ENCODE results near the gene NDFIP2.

Gene NDFIP2

DNA sequence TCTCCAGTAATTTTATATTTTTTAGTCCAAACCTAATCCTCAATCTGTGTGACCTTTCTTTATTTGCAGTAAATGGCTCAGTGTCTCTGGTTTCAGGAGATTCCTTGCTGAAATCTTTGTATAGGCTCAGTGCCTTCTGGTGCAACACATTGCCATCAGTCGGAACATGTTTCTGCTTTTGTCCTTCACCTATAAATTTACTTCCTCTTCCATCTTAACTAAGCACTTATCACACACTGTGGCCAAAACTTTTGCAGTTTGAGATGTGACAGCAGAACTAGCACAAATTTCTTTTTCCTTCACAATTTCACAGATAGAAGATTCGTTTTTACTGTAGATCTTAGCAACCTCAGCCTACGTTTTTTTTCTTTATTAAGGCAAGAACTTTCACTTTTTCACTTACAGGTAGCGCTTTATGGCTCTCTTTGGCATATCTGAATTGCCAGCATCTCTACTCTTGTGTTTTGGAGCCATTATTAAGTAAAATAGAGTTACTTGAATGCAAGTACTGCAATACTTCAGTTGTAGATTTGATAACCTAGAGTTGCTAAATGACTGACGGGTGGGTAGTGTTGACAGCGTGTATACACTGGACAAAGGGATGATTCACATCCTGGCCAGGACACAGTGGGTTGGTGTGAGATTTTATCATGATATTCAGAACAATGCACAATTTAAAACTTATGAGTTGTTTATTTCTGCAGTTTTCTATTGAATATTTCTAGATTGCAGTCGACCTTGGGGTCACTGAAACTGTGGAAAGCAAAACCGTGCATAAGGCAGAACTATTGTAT, 44.3 kb downstream of the NDFIP2 start:
- Mint-ChIP-seq H3K9me3 (no peaks in the 10 kb centered on the region), H3K4me1 (ENCODE audit: low read depth) (peaks cover 14% of the 10 kb centered on the region), H3K27ac (no peak overlapping the region), H3K36me3 (ENCODE audit: low read depth) (peaks cover 21% of the 10 kb centered on the region), H3K4me3 (no peak overlapping the region), H3K27me3 (ENCODE audit: low read depth) (no peaks in the 10 kb centered on the region)

DNA sequence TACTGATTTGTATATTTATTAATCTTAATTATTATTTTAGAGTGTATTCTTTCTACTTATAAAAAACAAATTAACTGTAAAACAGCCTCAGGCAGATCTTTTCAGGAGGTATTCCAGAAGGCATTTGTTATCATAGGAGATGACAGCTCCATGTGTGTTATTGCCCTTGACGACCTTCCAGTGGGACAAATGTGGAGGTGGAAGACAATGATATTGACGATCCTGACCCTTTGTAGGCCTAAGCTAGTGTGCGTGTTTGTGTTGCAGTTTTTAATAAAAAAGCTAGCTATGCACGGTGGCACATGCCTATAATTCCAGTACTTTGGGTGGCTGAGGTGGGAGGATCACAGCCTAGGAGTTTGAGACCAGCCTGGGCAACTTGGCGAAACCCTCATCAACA, 46.7 kb downstream of the NDFIP2 start:
- H3K36me3 Mint-ChIP-seq (ENCODE audit: low read depth), result peaks cover 26% of the 10 kb centered on the region
- no peak overlapping the region for H3K27ac Mint-ChIP-seq
- peaks cover 24% of the 10 kb centered on the region for H3K4me1 Mint-ChIP-seq (ENCODE audit: low read depth)
- no peaks in the 10 kb centered on the region for H3K9me3 Mint-ChIP-seq
- H3K27me3 Mint-ChIP-seq (ENCODE audit: low read depth), result no peaks in the 10 kb centered on the region
- H3K4me3 Mint-ChIP-seq, result no peak overlapping the region

DNA sequence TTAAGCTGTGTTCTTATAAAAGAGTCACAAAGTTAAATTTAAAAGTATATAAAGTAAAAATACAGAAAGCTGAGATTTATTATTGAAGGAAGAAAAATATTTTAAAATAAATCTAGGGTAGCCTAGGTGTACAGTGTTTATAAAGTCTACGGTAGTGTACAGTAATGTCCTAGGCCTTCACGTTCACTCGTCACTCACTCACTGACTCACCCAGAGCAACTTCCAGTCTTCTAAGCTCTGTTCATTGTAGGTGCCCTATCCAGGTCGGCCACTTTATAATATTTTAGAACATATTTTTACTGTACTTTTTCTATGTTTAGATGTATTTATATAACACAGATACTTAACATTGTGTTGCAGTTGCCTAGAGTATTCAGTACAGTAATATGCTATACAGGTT, 47.4 kb downstream of the NDFIP2 start:
- Mint-ChIP-seq H3K4me1 (ENCODE audit: low read depth) (peaks cover 21% of the 10 kb centered on the region), H3K4me3 (no peak overlapping the region), H3K36me3 (ENCODE audit: low read depth) (peaks cover 23% of the 10 kb centered on the region), H3K27me3 (ENCODE audit: low read depth) (no peaks in the 10 kb centered on the region), H3K27ac (no peak overlapping the region), H3K9me3 (no peaks in the 10 kb centered on the region)

DNA sequence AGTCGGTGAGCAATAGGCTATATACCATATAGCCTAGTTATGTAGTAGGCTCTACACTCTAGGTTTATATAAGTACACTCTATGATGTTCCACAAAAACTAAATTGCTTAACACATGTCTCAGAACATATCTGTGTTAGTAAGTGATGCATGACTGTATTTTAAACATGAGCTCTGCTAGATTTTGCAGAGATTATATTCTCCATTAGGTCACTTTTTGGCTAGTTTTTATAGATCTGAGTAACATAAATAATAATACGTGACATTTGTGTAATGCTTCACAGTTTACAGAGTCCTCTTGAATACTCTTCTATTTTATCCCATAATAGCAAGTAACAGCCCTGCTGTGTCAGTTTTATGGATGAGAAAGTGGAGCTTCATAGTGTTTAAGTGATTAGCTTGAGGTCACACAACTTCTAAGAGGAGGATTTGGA, 47.8 kb downstream of the NDFIP2 start:
- no peak overlapping the region for H3K4me3 Mint-ChIP-seq
- H3K27me3 Mint-ChIP-seq (ENCODE audit: low read depth), result no peaks in the 10 kb centered on the region
- peaks cover 21% of the 10 kb centered on the region for H3K4me1 Mint-ChIP-seq (ENCODE audit: low read depth)
- H3K36me3 Mint-ChIP-seq (ENCODE audit: low read depth), result peaks cover 24% of the 10 kb centered on the region
- no peak overlapping the region for H3K27ac Mint-ChIP-seq
- H3K9me3 Mint-ChIP-seq, result no peaks in the 10 kb centered on the region

DNA sequence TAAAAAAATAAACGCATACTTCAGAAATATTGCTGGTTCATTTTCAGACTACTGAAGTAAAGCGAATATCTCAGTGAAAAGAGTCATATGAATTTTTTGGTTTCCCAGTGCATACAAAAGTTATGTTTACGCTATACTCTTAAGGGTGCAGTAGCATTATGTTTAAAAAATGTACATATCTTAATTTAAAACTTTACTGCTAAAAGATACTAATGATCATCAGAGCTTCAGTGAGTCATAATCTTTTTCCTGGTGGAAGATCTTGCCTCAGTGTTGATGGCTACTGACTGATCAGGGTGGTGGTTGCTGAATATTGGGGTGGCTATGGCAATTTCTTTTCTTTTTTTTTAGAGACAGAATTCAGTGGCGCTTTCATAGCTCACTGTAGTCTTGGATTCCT, 48.9 kb downstream of the NDFIP2 start:
- H3K36me3 Mint-ChIP-seq (ENCODE audit: low read depth), result peaks cover 33% of the 10 kb centered on the region
- no peaks in the 10 kb centered on the region for H3K9me3 Mint-ChIP-seq
- H3K4me1 Mint-ChIP-seq (ENCODE audit: low read depth), result peaks cover 27% of the 10 kb centered on the region
- no peak overlapping the region for H3K4me3 Mint-ChIP-seq
- H3K27ac Mint-ChIP-seq, result no peak overlapping the region
- no peaks in the 10 kb centered on the region for H3K27me3 Mint-ChIP-seq (ENCODE audit: low read depth)

DNA sequence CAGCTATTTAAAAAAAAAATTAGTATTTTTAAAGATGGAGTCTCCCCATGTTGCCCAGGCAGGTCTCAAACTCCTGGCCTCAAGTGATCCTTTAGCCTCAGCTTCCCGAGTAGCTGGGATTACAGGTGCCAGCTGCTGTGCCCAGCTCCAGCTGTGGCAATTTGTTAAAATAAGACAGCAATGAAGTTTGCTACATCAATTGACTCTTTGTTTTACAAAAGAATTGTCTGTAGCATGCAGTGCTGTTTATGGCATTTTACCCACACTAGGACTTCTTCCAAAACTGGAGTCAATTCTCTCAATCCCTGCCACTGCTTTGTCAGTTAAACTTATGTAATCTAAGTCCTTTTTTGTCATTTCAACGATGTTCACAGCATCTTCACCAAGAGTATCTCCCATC, 49.3 kb downstream of the NDFIP2 start:
- Mint-ChIP-seq H3K27me3 (ENCODE audit: low read depth) (no peaks in the 10 kb centered on the region), H3K36me3 (ENCODE audit: low read depth) (peaks cover 38% of the 10 kb centered on the region), H3K4me1 (ENCODE audit: low read depth) (peaks cover 31% of the 10 kb centered on the region), H3K27ac (no peak overlapping the region), H3K4me3 (no peak overlapping the region), H3K9me3 (no peaks in the 10 kb centered on the region)

DNA sequence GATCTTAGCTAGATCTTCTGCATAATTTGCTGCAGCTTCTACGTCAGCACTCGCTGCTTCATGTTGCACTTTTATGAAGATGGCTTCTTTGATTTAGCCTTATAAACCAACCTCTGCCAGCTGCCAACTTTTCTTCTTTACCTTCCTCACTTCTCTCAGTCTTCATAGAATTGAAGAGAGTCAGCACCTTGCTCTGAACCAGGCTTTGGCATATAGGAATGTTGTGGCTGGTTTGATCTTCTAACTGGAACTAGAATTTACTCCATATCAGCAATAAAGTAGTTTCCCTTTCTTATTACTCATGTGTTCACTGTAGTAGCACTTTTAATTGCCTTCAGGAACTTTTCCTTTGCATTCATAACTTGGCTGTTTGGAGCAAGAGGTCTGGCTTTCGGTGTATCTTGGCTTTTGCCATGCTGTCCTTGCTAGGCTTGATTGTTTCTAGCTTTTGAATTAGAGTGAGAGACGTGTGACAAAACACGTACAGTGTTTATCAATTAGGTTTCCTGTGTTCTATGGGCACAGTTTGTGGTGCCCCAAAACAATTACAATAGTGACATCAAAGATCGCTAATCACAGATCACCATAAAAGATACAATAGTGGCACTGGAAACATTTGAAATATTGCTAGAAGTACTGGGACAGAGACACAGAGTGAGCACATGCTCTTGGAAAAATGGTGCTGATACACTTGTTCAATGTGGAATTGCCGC, 50.7 kb downstream of the NDFIP2 start:
- Mint-ChIP-seq H3K4me3 (no peak overlapping the region), H3K9me3 (no peaks in the 10 kb centered on the region), H3K27ac (no peak overlapping the region)

DNA sequence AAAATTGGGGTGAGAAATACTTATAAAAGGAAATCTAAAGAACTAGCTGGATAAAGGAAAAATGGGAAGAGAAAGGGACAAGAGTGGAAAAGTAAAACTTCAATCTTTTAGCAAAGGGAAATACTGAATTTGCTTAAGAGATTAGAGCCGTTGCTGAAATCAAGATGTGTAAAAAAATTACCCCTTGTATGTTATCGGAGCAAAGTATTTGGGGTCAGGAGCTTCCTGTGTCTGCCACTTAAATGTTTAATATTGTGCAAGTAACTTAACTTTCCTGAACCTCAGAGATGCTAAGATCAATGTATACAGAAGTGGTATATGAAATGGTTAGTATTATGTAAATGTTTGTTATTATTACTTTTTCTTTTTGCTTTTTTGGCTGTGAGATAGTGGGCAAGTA, 51.6 kb downstream of the NDFIP2 start:
- peaks cover 36% of the 10 kb centered on the region for H3K4me1 Mint-ChIP-seq (ENCODE audit: low read depth)
- peaks cover 51% of the 10 kb centered on the region for H3K36me3 Mint-ChIP-seq (ENCODE audit: low read depth)
- no peaks in the 10 kb centered on the region for H3K9me3 Mint-ChIP-seq

More for the DNA sequence above, 50.7 kb downstream of the NDFIP2 start:
- Mint-ChIP-seq H3K4me1 (ENCODE audit: low read depth) (peaks cover 36% of the 10 kb centered on the region), H3K36me3 (ENCODE audit: low read depth) (peaks cover 46% of the 10 kb centered on the region), H3K27me3 (ENCODE audit: low read depth) (no peaks in the 10 kb centered on the region)

DNA sequence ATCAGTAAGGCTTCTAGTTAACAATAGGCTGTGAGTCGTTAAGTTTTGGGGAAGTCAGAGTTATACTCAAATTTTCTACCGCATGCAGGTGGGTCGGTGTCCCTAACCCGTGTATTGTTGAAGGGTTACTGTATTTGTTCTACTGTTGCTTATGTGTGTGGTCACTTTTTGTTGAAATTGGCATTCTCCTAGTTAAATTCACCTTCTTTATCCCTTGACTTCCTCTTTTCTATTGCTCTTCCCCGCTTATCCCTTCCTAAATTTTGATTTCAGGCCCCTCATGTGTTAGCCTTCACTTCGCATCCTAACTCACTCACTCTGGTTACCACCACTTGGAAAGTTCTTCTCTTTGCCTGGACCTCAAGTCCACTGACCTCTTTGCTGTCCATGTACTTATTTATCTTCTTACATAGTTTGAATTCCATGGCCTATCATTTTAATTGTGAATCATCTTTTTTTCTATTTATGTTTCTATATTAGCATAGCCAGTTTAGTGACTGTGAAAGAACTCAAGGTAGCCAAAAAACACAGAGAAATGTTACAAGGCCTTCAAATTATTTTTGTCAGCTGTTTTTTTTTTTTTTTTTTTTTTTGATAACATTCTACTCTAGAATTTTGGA, 52.9 kb downstream of the NDFIP2 start:
- Mint-ChIP-seq H3K27ac (no peak overlapping the region), H3K9me3 (no peaks in the 10 kb centered on the region), H3K4me3 (no peak overlapping the region), H3K27me3 (ENCODE audit: low read depth) (no peaks in the 10 kb centered on the region), H3K36me3 (ENCODE audit: low read depth) (peaks cover 60% of the 10 kb centered on the region), H3K4me1 (ENCODE audit: low read depth) (peaks cover 42% of the 10 kb centered on the region)

More for the DNA sequence above, 51.6 kb downstream of the NDFIP2 start:
- no peaks in the 10 kb centered on the region for H3K27me3 Mint-ChIP-seq (ENCODE audit: low read depth)
- no peak overlapping the region for H3K27ac Mint-ChIP-seq
- H3K4me3 Mint-ChIP-seq, result no peak overlapping the region

DNA sequence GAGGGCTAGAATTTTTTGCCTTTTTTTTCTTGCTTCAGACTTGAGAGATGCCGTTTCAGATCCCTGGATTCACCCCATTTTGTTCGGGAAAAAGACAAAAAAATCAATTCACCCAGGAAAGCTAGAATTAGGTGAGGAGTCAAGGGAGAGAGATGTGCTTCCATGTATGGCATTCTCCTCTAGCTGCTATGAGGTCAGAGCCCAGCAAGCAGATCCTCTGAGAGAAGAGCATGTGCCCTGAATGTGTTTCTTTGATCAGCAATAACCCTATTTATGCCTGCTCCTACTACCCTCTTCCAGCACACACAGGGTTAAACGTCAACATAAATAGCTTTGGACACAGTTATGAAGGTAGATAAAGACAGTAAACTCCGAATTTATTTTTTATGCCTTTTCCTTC, 53.6 kb downstream of the NDFIP2 start:
- no peak overlapping the region for H3K4me3 Mint-ChIP-seq
- H3K4me1 Mint-ChIP-seq (ENCODE audit: low read depth), result peaks cover 48% of the 10 kb centered on the region
- H3K27ac Mint-ChIP-seq, result no peak overlapping the region
- peaks cover 64% of the 10 kb centered on the region for H3K36me3 Mint-ChIP-seq (ENCODE audit: low read depth)
- no peaks in the 10 kb centered on the region for H3K9me3 Mint-ChIP-seq
- no peaks in the 10 kb centered on the region for H3K27me3 Mint-ChIP-seq (ENCODE audit: low read depth)

DNA sequence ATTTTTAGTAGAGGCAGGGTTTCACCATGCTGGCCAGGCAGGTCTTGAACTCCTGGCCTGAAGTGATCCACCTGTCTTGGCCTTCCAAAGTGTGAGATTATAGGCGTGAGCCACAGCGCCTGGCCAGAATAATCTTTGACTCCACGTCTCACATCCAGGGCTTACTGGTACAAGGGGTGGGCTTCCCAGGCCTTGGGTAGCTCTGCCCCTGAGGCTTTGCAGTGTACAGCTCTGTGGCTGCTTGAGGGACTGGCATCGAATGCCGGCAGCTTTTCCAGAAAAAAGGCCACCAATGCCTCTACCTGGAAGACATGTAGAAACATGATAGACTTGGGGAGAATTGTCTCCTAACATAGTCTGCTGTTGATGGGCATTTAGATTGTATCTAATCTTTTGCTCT, 57.8 kb downstream of the NDFIP2 start:
- H3K36me3 Mint-ChIP-seq (ENCODE audit: low read depth), result peaks cover 47% of the 10 kb centered on the region
- H3K9me3 Mint-ChIP-seq, result no peaks in the 10 kb centered on the region
- no peaks in the 10 kb centered on the region for H3K27me3 Mint-ChIP-seq (ENCODE audit: low read depth)
- H3K4me3 Mint-ChIP-seq, result no peak overlapping the region
- H3K4me1 Mint-ChIP-seq (ENCODE audit: low read depth), result peaks cover 33% of the 10 kb centered on the region
- H3K27ac Mint-ChIP-seq, result no peak overlapping the region

DNA sequence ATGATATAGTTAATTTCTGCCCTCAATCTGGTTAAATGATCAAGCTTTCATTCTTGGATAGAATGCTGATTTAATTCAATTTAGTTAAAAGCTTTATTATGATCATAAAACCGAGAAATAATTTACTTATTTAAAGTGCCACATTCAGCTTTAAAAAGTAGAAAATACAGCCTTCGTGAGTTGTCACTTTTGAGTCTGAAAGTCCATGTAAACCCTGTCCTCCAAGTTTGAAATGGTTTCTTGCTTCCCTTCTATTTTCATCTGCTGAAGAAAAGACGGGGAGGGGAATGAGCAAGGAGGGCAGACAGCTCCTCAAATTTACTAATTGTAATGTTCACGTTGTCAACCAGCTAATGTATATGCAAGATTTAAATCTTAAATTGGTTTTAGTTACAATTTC, 59.5 kb downstream of the NDFIP2 start:
- Mint-ChIP-seq H3K4me1 (ENCODE audit: low read depth) (peaks cover 22% of the 10 kb centered on the region), H3K36me3 (ENCODE audit: low read depth) (peaks cover 32% of the 10 kb centered on the region), H3K27me3 (ENCODE audit: low read depth) (no peaks in the 10 kb centered on the region), H3K27ac (no peak overlapping the region), H3K9me3 (no peaks in the 10 kb centered on the region), H3K4me3 (no peak overlapping the region)

DNA sequence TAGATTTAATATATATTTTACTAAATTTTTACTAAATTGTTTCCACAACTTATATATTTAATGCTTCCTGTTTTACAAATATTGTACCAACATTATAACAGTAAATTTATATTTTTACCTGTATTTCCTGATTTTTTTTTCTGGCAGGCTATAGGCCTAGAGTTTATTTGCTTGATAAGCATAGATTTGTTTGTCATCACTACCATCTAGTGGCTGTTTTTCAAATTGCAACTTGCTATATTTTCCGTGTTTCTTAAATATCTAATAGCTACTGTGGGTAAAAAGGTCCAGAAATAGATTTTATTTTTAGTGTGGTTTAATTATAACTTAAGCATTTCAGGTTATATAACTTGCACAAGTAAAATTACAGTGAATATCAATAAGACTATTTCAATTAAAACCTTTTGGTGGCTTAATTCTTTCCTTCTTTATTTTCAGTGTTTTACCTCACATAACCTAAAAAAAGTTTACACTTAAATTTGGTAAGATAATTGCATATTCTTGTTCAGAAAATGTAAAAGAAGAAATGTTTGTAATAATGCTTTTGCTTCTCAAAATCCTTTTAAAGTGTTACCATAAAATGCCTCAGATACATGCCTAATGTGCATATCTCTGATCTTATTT, 60.6 kb downstream of the NDFIP2 start:
- peaks cover 18% of the 10 kb centered on the region for H3K4me1 Mint-ChIP-seq (ENCODE audit: low read depth)
- H3K27ac Mint-ChIP-seq, result no peak overlapping the region
- H3K36me3 Mint-ChIP-seq (ENCODE audit: low read depth), result peaks cover 27% of the 10 kb centered on the region
- H3K4me3 Mint-ChIP-seq, result no peak overlapping the region
- no peaks in the 10 kb centered on the region for H3K27me3 Mint-ChIP-seq (ENCODE audit: low read depth)
- H3K9me3 Mint-ChIP-seq, result no peaks in the 10 kb centered on the region

DNA sequence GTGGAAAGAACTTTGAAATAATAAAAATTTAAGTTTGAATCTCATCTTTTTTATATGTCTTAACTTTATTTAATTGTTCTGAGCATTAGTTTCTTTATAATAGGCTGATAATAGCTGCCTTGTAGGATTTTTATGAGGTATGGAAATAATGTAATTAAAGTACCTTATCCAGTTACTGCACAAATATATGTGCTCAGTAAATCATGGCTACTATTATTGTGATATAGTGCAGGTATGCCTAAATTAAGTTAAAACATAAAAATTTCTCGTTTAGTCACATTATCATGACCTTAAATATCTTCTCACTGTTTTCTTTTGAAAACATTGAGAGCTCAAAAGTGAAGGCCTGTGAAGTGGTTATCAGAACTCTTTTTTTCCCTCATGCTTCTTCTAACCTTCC, 62.9 kb downstream of the NDFIP2 start:
- no peak overlapping the region for H3K4me3 Mint-ChIP-seq
- H3K27me3 Mint-ChIP-seq (ENCODE audit: low read depth), result no peaks in the 10 kb centered on the region
- peaks cover 12% of the 10 kb centered on the region for H3K4me1 Mint-ChIP-seq (ENCODE audit: low read depth)
- peaks cover 16% of the 10 kb centered on the region for H3K36me3 Mint-ChIP-seq (ENCODE audit: low read depth)
- no peaks in the 10 kb centered on the region for H3K9me3 Mint-ChIP-seq
- H3K27ac Mint-ChIP-seq, result no peak overlapping the region
